Pancreas (tissue), 10 donors: Measurements from ENCODE around the gene CYP27B1. TPM values are rescaled to one million over a fixed set of nuclear protein-coding genes. Genes with fewer than 3 reads are reported as not detected.
"Not testable (repeated sequence)": the region's sequence is repeated elsewhere in the genome, so short reads cannot be mapped to it uniquely, and the experiment has no call there.

Experiments
- ATAC-seq, 4 donors: fragments of 200-7000 bp; cut with Tn5 transposase; one replicate each; pipeline versions ENCODE4 v1.8.0 to v1.9.1; 2020; ENCODE audit warnings: mild to moderate bottlenecking in 4 of 4, moderate library complexity in 4 of 4
- DNase-seq, 6 donors: peaks; one replicate each; pipeline ENCODE4 v3.0.0-alpha.2; 2020
- FAIRE-seq: peaks from 2 replicates; lab custom pipeline; 2012; peaks lifted over from hg19 to GRCh38; lab: Jason Lieb, UNC
- H3K27ac ChIP-seq, 4 donors: fragments of 200-600 bp; sonication (generic); 1 replicate in 3 of 4; 2 replicates in 1 of 4; pipeline versions ENCODE4 v1.5.0 to v1.8.0; 2020
- H3K27me3 ChIP-seq, 4 donors: fragments of 200-600 bp; one replicate each; pipeline ENCODE4 v1.8.0; 2021
- H3K36me3 ChIP-seq, 3 donors: fragments of 200-600 bp; sonication (generic) in 1 of 3; one replicate each; pipeline versions ENCODE4 v1.5.0 to v1.8.0; 2020 to 2021
- H3K4me1 ChIP-seq, 3 donors: fragments of 200-600 bp; one replicate each; pipeline ENCODE4 v1.8.0; 2021
- H3K4me3 ChIP-seq, 4 donors: fragments of 200-600 bp; sonication (generic) in 2 of 4; one replicate each; pipeline versions ENCODE4 v1.5.0 to v1.8.0; 2020 to 2021
- H3K9me3 ChIP-seq, 4 donors: fragments of 200-600 bp; one replicate each; pipeline ENCODE4 v1.8.0; 2021
- whole genome bisulfite sequencing, 2 donors: extraction: QIAGEN DNeasy Blood & Tissue Kit; methylation state at CpG; one replicate each; pipeline ENCODE4 v1.1.7; 2013; 5-methylcytosine and 5-hydroxymethylcytosine counted together
- intact Hi-C, 3 donors: fragments of 100-400 bp; cut with DNase I; formaldehyde crosslinking; loops; one replicate each; pipeline versions ENCODE4 v1.11.1 to v1.14.2; 2022
- microRNA-seq, 2 donors: library from miRNA; unstranded; fragments of <30 nt; microRNA quantifications; one replicate each; pipeline versions ENCODE4 to v1.1.0, GENCODE V29; 2019 to 2020
- polyA plus RNA-seq, 2 donors: library from polyadenylated mRNA; stranded (reverse); fragments of 200-250 nt; gene quantifications; one replicate each; pipeline ENCODE4 v1.2.3, GENCODE V29; 2013
- total RNA-seq, 6 donors: library from RNA; stranded (reverse); fragmentation: NEBNext Ultra II Directional in 4 of 6; extraction: Animal tissue kit (Norgen Biotek cat#: 25700) in 4 of 6; gene quantifications; one replicate each; pipeline versions ENCODE4 v1.2.1 to v1.2.4, GENCODE V29; 2021 to 2023
- TF ChIP-seq, protein P1 (sequence below), 4 donors: fragments of 200-600 bp; sonication (generic) in 3 of 4; IDR thresholded peaks; one replicate each; pipeline versions ENCODE4 v1.5.0 to v1.8.0; 2021; ENCODE audit warnings: antibody characterized with exemption in 4 of 4
- donor health status: healthy with polysubstance abuse.
- donor health status: DM: no; HTN: no; CAD: no; lungs with moderate emphysema.
- donor health status: DM: no; HTN: no; CAD: no.
- donor health status: control.
- donor health status: control.
- donor health status: Bipolar disorder and iron deficiency.
- donor health status: DM: yes; HTN: yes; CAD: no.
- donor health status: DM: no; HTN: no; CAD: no.
- donor health status: DM: no; HTN: no; CAD: no.
- donor health status: DM: yes; HTN: yes; CAD: no.

The CYP27B1 gene
- total and polyA plus RNA-seq, 8 donors: 1.6 to 5.8 (median 3.5) TPM

DNA sequence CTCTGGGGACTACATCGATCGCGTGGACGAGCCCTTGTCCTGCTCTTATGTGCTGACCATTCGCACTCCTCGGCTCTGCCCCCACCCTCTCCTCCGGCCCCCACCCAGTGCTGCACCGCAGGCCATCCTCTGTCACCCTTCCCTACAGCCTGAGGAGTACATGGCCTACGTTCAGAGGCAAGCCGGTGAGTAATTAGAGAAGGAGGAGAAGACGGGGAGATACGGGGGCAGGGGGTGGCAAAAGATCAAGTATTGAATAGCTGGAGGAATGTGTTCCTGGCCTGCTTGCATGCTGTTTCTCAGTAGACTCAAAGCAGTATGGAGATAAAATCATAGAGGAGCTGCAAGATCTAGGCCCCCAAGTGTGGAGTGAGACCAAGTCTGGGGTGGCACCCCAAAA lies 51.1 kb downstream of the CYP27B1 start:
- peaks cover 14 to 52% (median 28%) of the 10 kb centered on the region in 3 donors for H3K36me3 ChIP-seq
- ATAC-seq (no peak), DNase-seq (no peak), FAIRE-seq (no peak)
- no peaks in the 10 kb centered on the region for H3K4me1 ChIP-seq
- no peak overlapping the region for H3K4me3 ChIP-seq
- intact Hi-C loops: no loop called here
- H3K9me3 ChIP-seq: no peaks in the 10 kb centered on the region
- WGBS, 2 donors: 93 to 95% methylated on average over 12 of the region's 12 CpGs
- H3K27ac ChIP-seq: no peak overlapping the region
- H3K27me3 ChIP-seq: no peaks in the 10 kb centered on the region
- TF ChIP-seq, protein P1, sequence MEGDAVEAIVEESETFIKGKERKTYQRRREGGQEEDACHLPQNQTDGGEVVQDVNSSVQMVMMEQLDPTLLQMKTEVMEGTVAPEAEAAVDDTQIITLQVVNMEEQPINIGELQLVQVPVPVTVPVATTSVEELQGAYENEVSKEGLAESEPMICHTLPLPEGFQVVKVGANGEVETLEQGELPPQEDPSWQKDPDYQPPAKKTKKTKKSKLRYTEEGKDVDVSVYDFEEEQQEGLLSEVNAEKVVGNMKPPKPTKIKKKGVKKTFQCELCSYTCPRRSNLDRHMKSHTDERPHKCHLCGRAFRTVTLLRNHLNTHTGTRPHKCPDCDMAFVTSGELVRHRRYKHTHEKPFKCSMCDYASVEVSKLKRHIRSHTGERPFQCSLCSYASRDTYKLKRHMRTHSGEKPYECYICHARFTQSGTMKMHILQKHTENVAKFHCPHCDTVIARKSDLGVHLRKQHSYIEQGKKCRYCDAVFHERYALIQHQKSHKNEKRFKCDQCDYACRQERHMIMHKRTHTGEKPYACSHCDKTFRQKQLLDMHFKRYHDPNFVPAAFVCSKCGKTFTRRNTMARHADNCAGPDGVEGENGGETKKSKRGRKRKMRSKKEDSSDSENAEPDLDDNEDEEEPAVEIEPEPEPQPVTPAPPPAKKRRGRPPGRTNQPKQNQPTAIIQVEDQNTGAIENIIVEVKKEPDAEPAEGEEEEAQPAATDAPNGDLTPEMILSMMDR (IDR thresholded peaks at IDR 0.05): no peak

DNA sequence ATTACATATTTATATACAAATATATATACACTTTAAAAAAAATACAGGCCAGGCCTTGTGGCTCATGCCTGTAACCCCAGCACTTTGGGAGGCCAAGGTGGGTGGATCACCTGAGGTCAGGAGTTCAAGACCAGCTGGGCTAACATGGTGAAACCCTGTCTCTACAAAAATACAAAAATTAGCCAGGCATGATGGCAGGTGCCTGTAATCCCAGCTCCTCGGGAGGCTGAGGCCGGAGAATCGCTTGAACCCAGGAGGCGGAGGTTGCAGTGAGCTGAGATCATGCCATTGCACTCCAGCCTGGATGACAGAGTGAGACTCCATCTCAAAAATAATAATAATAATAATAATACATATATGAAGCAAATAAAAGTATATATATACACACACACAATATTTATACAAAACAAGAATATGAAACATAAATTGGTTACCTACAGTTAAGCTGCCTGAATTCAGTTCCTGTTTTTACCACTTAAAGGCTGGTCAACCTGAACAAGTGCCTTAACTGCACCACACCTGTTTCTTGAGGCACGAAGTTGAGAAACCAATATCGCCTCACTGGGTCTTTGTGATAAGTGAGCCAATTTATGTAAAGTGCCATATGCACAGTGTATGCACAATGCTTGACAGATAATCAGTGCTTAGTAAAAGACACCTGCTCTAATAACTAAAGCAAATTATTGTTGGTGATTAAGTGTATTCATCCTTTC lies 51.7 kb downstream of the CYP27B1 start:
- H3K4me3 ChIP-seq, H3K9me3 ChIP-seq, H3K27me3 ChIP-seq, ATAC-seq, intact Hi-C loops, FAIRE-seq, H3K4me1 ChIP-seq, H3K27ac ChIP-seq, DNase-seq: not testable (repeated sequence)
- WGBS, 2 donors: 96 to 97% methylated on average over 6 of the region's 6 CpGs
- peaks cover 14 to 46% (median 28%) of the 10 kb centered on the region in 3 donors for H3K36me3 ChIP-seq

DNA sequence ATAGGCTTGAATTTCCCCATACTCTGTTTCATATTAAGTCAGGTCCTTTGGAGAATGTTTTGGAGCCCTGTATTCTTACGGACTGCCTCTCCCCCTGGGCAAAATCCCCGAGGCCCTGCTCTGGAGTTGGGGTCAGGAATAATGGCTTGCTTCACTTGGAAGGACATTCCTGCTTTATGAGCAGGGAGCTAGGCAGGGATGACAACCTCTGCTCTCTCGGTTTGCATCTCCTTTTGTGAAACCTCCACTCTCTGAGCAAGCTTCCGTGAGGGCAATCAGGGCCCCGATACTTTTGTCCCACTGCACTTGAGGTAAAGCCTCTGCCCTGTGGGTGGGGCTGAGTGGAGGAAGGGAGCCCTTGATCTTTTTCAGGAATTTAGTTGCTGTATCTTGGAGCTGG lies 53.7 kb downstream of the CYP27B1 start:
- Histone ChIP-seq H3K9me3 (no peaks in the 10 kb centered on the region), H3K4me1 (no peaks in the 10 kb centered on the region), H3K4me3 (no peak overlapping the region), H3K27ac (no peak overlapping the region), H3K36me3 (peaks cover 5 to 27% (median 11%) of the 10 kb centered on the region in 3 donors), H3K27me3 (no peaks in the 10 kb centered on the region)
- DNase-seq (no peak), ATAC-seq (no peak), FAIRE-seq (no peak)
- 91 to 95% methylated on average over 5 of the region's 5 CpGs for WGBS, 2 donors
- TF ChIP-seq, protein P1 (IDR thresholded peaks at IDR 0.05): no peak
- intact Hi-C loops: no loop called here

DNA sequence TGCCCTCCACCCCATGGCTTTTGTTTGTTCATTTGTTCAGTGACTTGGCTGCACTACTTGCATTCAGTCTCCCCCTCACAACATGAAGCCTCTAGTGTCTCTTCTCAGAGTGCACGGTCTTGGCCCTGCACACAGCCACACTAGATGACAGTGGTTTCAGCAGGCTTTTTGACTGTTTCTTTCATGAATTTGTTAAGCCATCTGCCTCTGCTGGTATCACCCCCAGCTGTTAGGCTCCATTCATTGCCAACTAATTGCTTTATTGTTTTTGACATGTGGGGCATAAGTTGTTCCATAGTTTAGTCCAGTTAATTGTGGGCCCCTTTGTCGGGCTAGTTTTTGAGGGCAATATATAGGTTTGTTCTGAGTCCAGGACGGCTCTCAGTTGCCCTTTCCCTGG lies 54.2 kb downstream of the CYP27B1 start:
- peaks cover 4 to 22% (median 6%) of the 10 kb centered on the region in 3 donors for H3K36me3 ChIP-seq
- WGBS, 2 donors: 91 to 94% methylated on average over 3 of the region's 3 CpGs
- DNase-seq (no peak), FAIRE-seq (no peak), ATAC-seq (no peak)
- H3K9me3 ChIP-seq: no peaks in the 10 kb centered on the region
- H3K27ac ChIP-seq: no peak overlapping the region
- intact Hi-C loops: no loop called here
- no peak overlapping the region for H3K4me3 ChIP-seq
- TF ChIP-seq, protein P1 (IDR thresholded peaks at IDR 0.05): no peak
- no peaks in the 10 kb centered on the region for H3K4me1 ChIP-seq
- no peaks in the 10 kb centered on the region for H3K27me3 ChIP-seq

Small RNA genes lying within 50 kb of the gene (microRNA-seq; reads per million reads assigned to microRNA genes)
- 0 reads per million in 2 donors for gene MIR6759

Other genes starting within 250 kb of the CYP27B1 start
- 10 to 100 TPM in 2 of 6 donors, 1 to 10 TPM in 4; 8.5 to 45.9 (median 9.0) TPM for gene DDIT3, start 246.6 kb downstream of the CYP27B1 start, total RNA-seq
- gene DDIT3, start 246.6 kb downstream of the CYP27B1 start, polyA plus RNA-seq: 10 to 100 TPM; 27.5 to 52.7 TPM
- gene MBD6, start 244.3 kb downstream of the CYP27B1 start, total RNA-seq: 10 to 100 TPM; 37.4 to 66.1 (median 46.1) TPM
- 10 to 100 TPM; 62.9 to 87.1 TPM for gene MBD6, start 244.3 kb downstream of the CYP27B1 start, polyA plus RNA-seq
- 10 to 100 TPM; 54.9 to 66.2 (median 63.5) TPM for gene DCTN2, start 219.9 kb downstream of the CYP27B1 start, total RNA-seq
- 100 to 1,000 TPM in 1 of 2 donors, 10 to 100 TPM in 1; 73.7 to 117 TPM for gene DCTN2, start 219.9 kb downstream of the CYP27B1 start, polyA plus RNA-seq
- under 1 TPM; 0.25 to 0.95 (median 0.47) TPM for gene KIF5A, start 217.0 kb downstream of the CYP27B1 start, total RNA-seq
- gene KIF5A, start 217.0 kb downstream of the CYP27B1 start, polyA plus RNA-seq: 1 to 10 TPM in 1 of 2 donors, under 1 TPM in 1; 0.76 to 2.9 TPM
- gene PIP4K2C, start 175.9 kb downstream of the CYP27B1 start, total RNA-seq: 10 to 100 TPM; 11.3 to 17.0 (median 15.4) TPM
- 10 to 100 TPM in 1 of 2 donors, 1 to 10 TPM in 1; 5.3 to 15.9 TPM for gene PIP4K2C, start 175.9 kb downstream of the CYP27B1 start, polyA plus RNA-seq
- 10 to 100 TPM in 4 of 6 donors, 1 to 10 TPM in 2; 9.0 to 22.9 (median 12.1) TPM for gene DTX3, start 162.3 kb downstream of the CYP27B1 start, total RNA-seq
- gene DTX3, start 162.3 kb downstream of the CYP27B1 start, polyA plus RNA-seq: 10 to 100 TPM; 36.6 to 71.7 TPM
- 1 to 10 TPM; 1.8 to 7.0 (median 3.3) TPM for gene ARHGEF25, start 155.6 kb downstream of the CYP27B1 start, total RNA-seq
- 10 to 100 TPM; 16.5 to 22.1 TPM for gene ARHGEF25, start 155.6 kb downstream of the CYP27B1 start, polyA plus RNA-seq
- under 1 TPM in 5 of 6 donors, not detected in 1; 0.04 to 0.78 (median 0.24) TPM for gene B4GALNT1, start 133.9 kb downstream of the CYP27B1 start, total RNA-seq
- 1 to 10 TPM in 1 of 2 donors, under 1 TPM in 1; 0.61 to 1.1 TPM for gene B4GALNT1, start 133.9 kb downstream of the CYP27B1 start, polyA plus RNA-seq
- 100 to 1,000 TPM; 177 to 254 (median 196) TPM for gene OS9, start 72.9 kb downstream of the CYP27B1 start, total RNA-seq
- 100 to 1,000 TPM; 177 to 192 TPM for gene OS9, start 72.9 kb downstream of the CYP27B1 start, polyA plus RNA-seq
- 1 to 10 TPM in 1 of 6 donors, under 1 TPM in 5; 0.24 to 1.2 (median 0.72) TPM for gene AGAP2, start 28.3 kb downstream of the CYP27B1 start, total RNA-seq
- 1 to 10 TPM in 1 of 2 donors, under 1 TPM in 1; 0.87 to 3.0 TPM for gene AGAP2, start 28.3 kb downstream of the CYP27B1 start, polyA plus RNA-seq
- gene TSPAN31, start 22.0 kb downstream of the CYP27B1 start, total RNA-seq: 10 to 100 TPM; 12.2 to 17.9 (median 14.5) TPM
- 10 to 100 TPM; 13.0 to 29.8 TPM for gene TSPAN31, start 22.0 kb downstream of the CYP27B1 start, polyA plus RNA-seq
- gene CDK4, start 14.8 kb downstream of the CYP27B1 start, total RNA-seq: 10 to 100 TPM; 30.6 to 48.5 (median 40.3) TPM
- gene CDK4, start 14.8 kb downstream of the CYP27B1 start, polyA plus RNA-seq: 10 to 100 TPM; 26.7 to 43.4 TPM
- 10 to 100 TPM in 1 of 6 donors, 1 to 10 TPM in 5; 6.7 to 11.3 (median 7.6) TPM for gene MARCHF9, start 12.0 kb downstream of the CYP27B1 start, total RNA-seq
- gene MARCHF9, start 12.0 kb downstream of the CYP27B1 start, polyA plus RNA-seq: 10 to 100 TPM; 17.2 to 32.5 TPM
- gene METTL1, start 5.0 kb upstream of the CYP27B1 start, total RNA-seq: 10 to 100 TPM; 11.5 to 28.5 (median 15.9) TPM
- 10 to 100 TPM; 43.3 to 55.9 TPM for gene METTL1, start 5.0 kb upstream of the CYP27B1 start, polyA plus RNA-seq
- gene EEF1AKMT3, start 5.5 kb upstream of the CYP27B1 start, total RNA-seq: 10 to 100 TPM in 5 of 6 donors, 1 to 10 TPM in 1; 9.3 to 20.8 (median 16.0) TPM
- gene EEF1AKMT3, start 5.5 kb upstream of the CYP27B1 start, polyA plus RNA-seq: 1 to 10 TPM; 3.7 to 7.2 TPM
- 10 to 100 TPM in 4 of 6 donors, 1 to 10 TPM in 2; 7.2 to 14.2 (median 12.1) TPM for gene TSFM, start 15.7 kb upstream of the CYP27B1 start, total RNA-seq
- gene TSFM, start 15.7 kb upstream of the CYP27B1 start, polyA plus RNA-seq: 10 to 100 TPM; 13.2 to 16.7 TPM
- 10 to 100 TPM in 1 of 6 donors, 1 to 10 TPM in 5; 1.6 to 11.7 (median 3.7) TPM for gene AVIL, start 51.7 kb upstream of the CYP27B1 start, total RNA-seq
- gene AVIL, start 51.7 kb upstream of the CYP27B1 start, polyA plus RNA-seq: 10 to 100 TPM; 11.7 to 15.9 TPM
- 100 to 1,000 TPM in 2 of 6 donors, 10 to 100 TPM in 4; 88.8 to 165 (median 94.5) TPM for gene CTDSP2, start 79.7 kb upstream of the CYP27B1 start, total RNA-seq
- 10 to 100 TPM; 38.7 to 48.6 TPM for gene CTDSP2, start 79.7 kb upstream of the CYP27B1 start, polyA plus RNA-seq
- gene ATP23, start 174.5 kb upstream of the CYP27B1 start, total RNA-seq: 1 to 10 TPM; 2.7 to 5.0 (median 4.1) TPM
- 1 to 10 TPM; 3.8 to 5.7 TPM for gene ATP23, start 174.5 kb upstream of the CYP27B1 start, polyA plus RNA-seq